Activated CD4-positive, alpha-beta T cell treated with anti-CD3 and anti-CD28 coated beads for 36 hours (primary cell): ENCODE results near the gene PMEL. TPM values are rescaled to one million over a fixed set of nuclear protein-coding genes. Genes with fewer than 3 reads are reported as not detected.

ENCODE experiments used
- ATAC-seq: fragments of 200-7000 bp; cut with Tn5 transposase; one replicate; pipeline ENCODE4 v1.10.0; 2021; ENCODE audit warnings: mild to moderate bottlenecking, moderate library complexity
- CTCF ChIA-PET: fragments of 350-600 bp; sonication (Branson Sonifier 250); formaldehyde crosslinking; loops from one replicate; lab custom pipeline; 2021; ENCODE audit warnings: antibody characterized with exemption; lab: Charles Lee
- POLR2A ChIA-PET: fragments of 350-600 bp; sonication (Branson Sonifier 250); formaldehyde crosslinking; loops from one replicate; lab custom pipeline; 2021; ENCODE audit warnings: antibody characterized with exemption, inconsistent platforms; lab: Charles Lee
- DNase-seq: peaks from one replicate; pipeline ENCODE4 v3.0.0-alpha.2; 2020
- H3K27ac Mint-ChIP-seq: one replicate; pipeline ENCODE4 v1.8.0; 2021; ENCODE audit warnings: mixed read lengths
- H3K27me3 Mint-ChIP-seq: one replicate; pipeline ENCODE4 v1.8.0; 2021; ENCODE audit warnings: mixed read lengths
- H3K36me3 Mint-ChIP-seq: one replicate; pipeline ENCODE4 v1.8.0; 2021; ENCODE audit warnings: low read depth, mixed read lengths
- H3K4me1 Mint-ChIP-seq: one replicate; pipeline ENCODE4 v1.8.0; 2021; ENCODE audit warnings: mixed read lengths
- H3K4me3 Mint-ChIP-seq: one replicate; pipeline ENCODE4 v1.8.0; 2021; ENCODE audit warnings: mild to moderate bottlenecking, moderate library complexity, mixed read lengths
- H3K9me3 Mint-ChIP-seq: one replicate; pipeline ENCODE4 v1.8.0; 2021; ENCODE audit warnings: low read depth, mixed read lengths
- intact Hi-C, 2 experiments: fragments of 100-400 bp; cut with DNase I in 1 of 2; cut with micrococcal nuclease in 1 of 2; formaldehyde crosslinking; loops; one replicate each; pipeline versions ENCODE4 v1.14.2 to v1.15.1; 2022 to 2024; cut with DNase I, micrococcal nuclease
- total RNA-seq, 2 experiments: library from RNA; stranded (reverse); gene quantifications; one replicate each; pipeline ENCODE4 v1.2.3, GENCODE V29; 2021

PMEL gene
- total RNA-seq, 2 experiments from 2014 or later: 0.86 to 1.2 TPM

GRCh38 chr12:55932551-55932910 is 33.3 kb downstream of the PMEL start:
- DNase-seq: peak; percentile 62
- H3K36me3 Mint-ChIP-seq: peaks cover 59% of the 10 kb centered on the region
- CTCF ChIA-PET: interaction anchor here (1.2 to 5.3 kb wide), 4 partner anchors 10 to 203 kb away, joined by 4 to 43 read pairs (median 6); partner anchors contain the start of gene CD63
- POLR2A ChIA-PET: interaction anchor here (0.6 to 0.8 kb wide), 2 partner anchors 243 to 383 kb away, joined by 3 to 6 read pairs; no protein-coding TSS in a partner anchor
- H3K4me1 Mint-ChIP-seq: peaks cover 65% of the 10 kb centered on the region
- H3K27me3 Mint-ChIP-seq: no peaks in the 10 kb centered on the region
- no peaks in the 10 kb centered on the region for H3K9me3 Mint-ChIP-seq
- intact Hi-C loops: loop anchor here in 1 of 2 experiments (1.0 to 10.0 kb wide), 2 partner anchors 8 to 1152 kb away; partner anchors contain the start of gene NAB2
- H3K4me3 Mint-ChIP-seq: peak overlapping the region; percentile 100
- no peak for ATAC-seq
- peak overlapping the region; percentile 99 for H3K27ac Mint-ChIP-seq

GRCh38 chr12:55931780-55932550 is 33.9 kb downstream of the PMEL start:
- intact Hi-C loops: loop anchor here (1.0 to 10.0 kb wide), 5 partner anchors 8 to 1153 kb away; partner anchors contain the start of genes NAB2 (in 1 of the 2), RPS26 (in 1 of the 2) and SPRYD4 (in 1 of the 2)
- ATAC-seq: no peak

GRCh38 chr12:55931317-55931779 is 34.5 kb downstream of the PMEL start:
- Mint-ChIP-seq H3K36me3 (peaks cover 56% of the 10 kb centered on the region), H3K4me3 (peak overlapping the region; percentile 100), H3K4me1 (peaks cover 53% of the 10 kb centered on the region), H3K9me3 (no peaks in the 10 kb centered on the region), H3K27me3 (no peaks in the 10 kb centered on the region), H3K27ac (peak overlapping the region; percentile 99)
- ATAC-seq: no peak
- ChIA-PET POLR2A (no interaction called here), CTCF (interaction anchor here (1.0 to 2.1 kb wide), 3 partner anchors 8 to 193 kb away, joined by 4 to 16 read pairs (median 8); partner anchors contain the start of genes ORMDL2 and SARNP)
- intact Hi-C loops: loop anchor here (1.0 to 10.0 kb wide), 5 partner anchors 9 to 1153 kb away; partner anchors contain the start of genes NAB2 (in 1 of the 2), RPS26 (in 1 of the 2) and SPRYD4 (in 1 of the 2)
- no peak for DNase-seq

More at GRCh38 chr12:55931780-55932550, 33.9 kb downstream of the PMEL start:
- H3K27ac Mint-ChIP-seq: peak overlapping the region; percentile 99
- peak overlapping the region; percentile 100 for H3K4me3 Mint-ChIP-seq
- H3K4me1 Mint-ChIP-seq: peaks cover 59% of the 10 kb centered on the region
- no peaks in the 10 kb centered on the region for H3K27me3 Mint-ChIP-seq
- H3K36me3 Mint-ChIP-seq: peaks cover 59% of the 10 kb centered on the region
- peak; percentile 54 for DNase-seq
- no peaks in the 10 kb centered on the region for H3K9me3 Mint-ChIP-seq
- POLR2A ChIA-PET: interaction anchor here (0.7 kb wide), 1 partner anchor 17 kb away, joined by 3 read pairs; no protein-coding TSS in a partner anchor
- CTCF ChIA-PET: interaction anchor here (1.0 to 5.3 kb wide), 4 partner anchors 8 to 193 kb away, joined by 4 to 43 read pairs (median 6); partner anchors contain the start of genes ORMDL2 and SARNP

- ATAC-seq: peak; percentile 49
Observed at GRCh38 chr12:55930771-55931316, 35.0 kb downstream of the PMEL start, which contains the start of gene DGKA. Gene DGKA (plus strand): TSS chr12:55931162. CDS start chr12:55936504, 5,342 bp downstream.

GRCh38 chr12:55929306-55929791 is 36.5 kb downstream of the PMEL start:
- Mint-ChIP-seq H3K4me1 (peaks cover 49% of the 10 kb centered on the region), H3K27me3 (no peaks in the 10 kb centered on the region), H3K9me3 (no peaks in the 10 kb centered on the region), H3K4me3 (peak overlapping the region; percentile 100), H3K27ac (peak overlapping the region; percentile 99), H3K36me3 (peaks cover 51% of the 10 kb centered on the region)
- CTCF ChIA-PET: interaction anchor here (1.0 to 2.0 kb wide), 3 partner anchors 27 to 191 kb away, joined by 3 to 16 read pairs (median 4); partner anchors contain the start of gene DNAJC14
- DNase-seq (peak; percentile 92), ATAC-seq (peak; percentile 49)
- POLR2A ChIA-PET: interaction anchor here (0.8 to 1.3 kb wide), 4 partner anchors 44 to 189 kb away, joined by 3 to 11 read pairs (median 4); partner anchors contain the start of genes DNAJC14, RAB5B and ZC3H10
- intact Hi-C loops: loop anchor here (1.0 to 10.0 kb wide), 10 partner anchors 44 to 1823 kb away; partner anchors contain the start of genes BAZ2A (in 1 of the 2), CBX5 (in 1 of the 2), CDK4 (in 1 of the 2) and DDIT3 (in 1 of the 2)

More at GRCh38 chr12:55930771-55931316, 35.0 kb downstream of the PMEL start, which contains the start of gene DGKA:
- Mint-ChIP-seq H3K4me3 (peak within 1 kb of the TSS; percentile 100), H3K9me3 (no peaks in the 10 kb centered on the region), H3K36me3 (peaks cover 54% of the 10 kb centered on the region), H3K4me1 (peaks cover 51% of the 10 kb centered on the region), H3K27me3 (no peaks in the 10 kb centered on the region), H3K27ac (peak within 1 kb of the TSS; percentile 99)
- DNase-seq: peak; percentile 93
- ChIA-PET CTCF (interaction anchor here (0.9 to 2.1 kb wide), 8 partner anchors 9 to 192 kb away, joined by 3 to 16 read pairs (median 4); partner anchors contain the start of genes ORMDL2, RAB5B and SARNP), POLR2A (interaction anchor here (1.2 to 1.3 kb wide), 2 partner anchors 43 to 101 kb away, joined by 4 to 6 read pairs; partner anchors contain the start of genes DNAJC14 and RAB5B)
- intact Hi-C loops: loop anchor here (1.0 to 10.0 kb wide), 5 partner anchors 9 to 1154 kb away; partner anchors contain the start of genes NAB2 (in 1 of the 2), RPS26 (in 1 of the 2) and SPRYD4 (in 1 of the 2)

- ATAC-seq (peak; percentile 13), DNase-seq (peak; percentile 84)
- intact Hi-C loops: loop anchor here (1.0 to 10.0 kb wide), 19 partner anchors 13 to 1824 kb away; partner anchors contain the start of genes PA2G4 (in 2 of the 2), BAZ2A (in 1 of the 2), CBX5 (in 1 of the 2) and CD63 (in 1 of the 2)
- POLR2A ChIA-PET: interaction anchor here (0.6 to 0.9 kb wide), 3 partner anchors 46 to 103 kb away, joined by 3 to 4 read pairs (median 3); partner anchors contain the start of gene RAB5B
- Mint-ChIP-seq H3K9me3 (no peaks in the 10 kb centered on the region), H3K4me3 (peak within 1 kb of the TSS; percentile 100), H3K36me3 (peaks cover 47% of the 10 kb centered on the region), H3K4me1 (peaks cover 43% of the 10 kb centered on the region), H3K27me3 (no peaks in the 10 kb centered on the region), H3K27ac (peak within 1 kb of the TSS; percentile 99)
- CTCF ChIA-PET: interaction anchor here (0.7 to 4.9 kb wide), 9 partner anchors 8 to 211 kb away, joined by 3 to 32 read pairs (median 4); partner anchors contain the start of genes ORMDL2 and SARNP
Observed at GRCh38 chr12:55927588-55928502, 38.0 kb downstream of the PMEL start, which contains the start of gene PYM1. Gene PYM1 (minus strand): TSS chr12:55927894. CDS start chr12:55927761, 133 bp downstream.

- CTCF ChIA-PET: interaction anchor here (0.6 to 4.9 kb wide), 23 partner anchors 9 to 204 kb away, joined by 3 to 32 read pairs (median 4); partner anchors contain the start of genes DNAJC14, ESYT1, ORMDL2 and RAB5B
- DNase-seq (peak; percentile 97), ATAC-seq (peak; percentile 40)
- no peaks in the 10 kb centered on the region for H3K9me3 Mint-ChIP-seq
- H3K27ac Mint-ChIP-seq: peak overlapping the region; percentile 95
- peak overlapping the region; percentile 100 for H3K4me3 Mint-ChIP-seq
- peaks cover 46% of the 10 kb centered on the region for H3K36me3 Mint-ChIP-seq
- POLR2A ChIA-PET: interaction anchor here (0.9 to 2.4 kb wide), 2 partner anchors 97 to 109 kb away, joined by 7 to 12 read pairs; partner anchors contain the start of genes DNAJC14, ORMDL2 and SARNP
- peaks cover 48% of the 10 kb centered on the region for H3K4me1 Mint-ChIP-seq
- intact Hi-C loops: loop anchor here (1.0 to 10.0 kb wide), 16 partner anchors 14 to 1825 kb away; partner anchors contain the start of genes DNAJC14 (in 2 of the 2), PA2G4 (in 2 of the 2), BAZ2A (in 1 of the 2) and CD63 (in 1 of the 2)
- no peaks in the 10 kb centered on the region for H3K27me3 Mint-ChIP-seq
Observed at GRCh38 chr12:55926738-55927587, 38.9 kb downstream of the PMEL start.
